Measurements from ENCODE around the gene MOV10L1.

The MOV10L1 gene

DNA sequence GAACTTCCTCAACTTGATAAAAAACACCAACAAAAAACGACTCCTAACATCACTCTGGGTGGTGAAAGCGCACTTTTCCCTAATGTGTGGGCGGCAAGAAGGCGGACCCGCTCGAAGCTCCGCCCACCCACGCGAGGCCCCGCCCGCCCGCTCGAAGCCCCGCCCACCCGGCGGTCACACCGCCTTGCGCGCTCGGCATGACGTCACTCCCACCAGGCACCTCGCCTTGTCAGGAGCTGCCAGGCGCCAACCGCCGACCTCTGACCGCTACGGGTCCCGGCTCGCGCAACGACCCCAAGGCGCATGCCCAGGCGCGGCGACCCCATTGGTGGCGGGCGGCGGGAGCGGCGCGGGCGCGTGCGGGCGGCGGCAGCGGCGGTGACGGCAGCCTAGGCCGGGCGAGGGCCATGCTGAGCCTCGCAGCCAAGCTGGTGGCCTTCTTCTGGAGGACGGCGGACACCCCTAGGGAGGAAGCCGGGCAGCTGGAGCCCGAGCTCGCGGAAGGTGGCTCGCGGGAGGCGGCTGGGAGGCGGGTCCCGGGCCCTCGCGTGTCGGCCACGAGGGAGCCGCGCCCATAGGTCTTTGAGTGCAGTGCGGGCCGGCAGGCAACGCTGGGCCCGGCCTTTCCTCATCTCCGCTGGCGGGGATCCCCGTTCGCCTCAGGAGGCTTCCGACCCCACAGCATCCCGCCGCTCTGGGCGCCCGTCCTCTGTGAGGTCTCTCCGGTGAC lies at the start of gene MOV10L1:
Gene MOV10L1 (plus strand): TSS at position 325 of the 730 bp plus-strand sequence. CDS start 83 bp downstream, at position 408.
- no peak for DNase-seq (ENCODE audit: low read depth in 1 of 2, low spot score in 1 of 2)

DNA sequence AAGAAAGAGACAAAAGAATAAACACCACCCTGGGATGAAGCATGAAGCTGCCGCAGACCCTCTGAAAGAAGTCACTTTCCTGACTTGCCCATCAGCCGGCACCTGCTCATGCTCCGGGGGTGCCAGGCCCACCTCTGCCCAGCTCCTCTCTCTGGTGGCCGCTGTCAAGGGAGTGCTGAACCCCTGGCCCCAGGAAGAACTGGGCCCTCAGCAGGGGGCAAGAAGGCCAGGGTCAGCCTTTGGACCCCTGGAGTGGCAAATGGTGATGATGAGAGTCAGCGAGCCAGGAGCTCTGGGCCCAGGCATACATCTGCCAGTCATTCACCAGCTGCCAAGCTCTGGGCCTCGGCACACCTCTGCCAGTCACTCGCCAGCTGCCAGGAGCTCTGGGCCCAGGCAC lies 49.1 kb upstream of the MOV10L1 start:
- no peak for DNase-seq (ENCODE audit: low read depth in 1 of 2, low spot score in 1 of 2)

DNA sequence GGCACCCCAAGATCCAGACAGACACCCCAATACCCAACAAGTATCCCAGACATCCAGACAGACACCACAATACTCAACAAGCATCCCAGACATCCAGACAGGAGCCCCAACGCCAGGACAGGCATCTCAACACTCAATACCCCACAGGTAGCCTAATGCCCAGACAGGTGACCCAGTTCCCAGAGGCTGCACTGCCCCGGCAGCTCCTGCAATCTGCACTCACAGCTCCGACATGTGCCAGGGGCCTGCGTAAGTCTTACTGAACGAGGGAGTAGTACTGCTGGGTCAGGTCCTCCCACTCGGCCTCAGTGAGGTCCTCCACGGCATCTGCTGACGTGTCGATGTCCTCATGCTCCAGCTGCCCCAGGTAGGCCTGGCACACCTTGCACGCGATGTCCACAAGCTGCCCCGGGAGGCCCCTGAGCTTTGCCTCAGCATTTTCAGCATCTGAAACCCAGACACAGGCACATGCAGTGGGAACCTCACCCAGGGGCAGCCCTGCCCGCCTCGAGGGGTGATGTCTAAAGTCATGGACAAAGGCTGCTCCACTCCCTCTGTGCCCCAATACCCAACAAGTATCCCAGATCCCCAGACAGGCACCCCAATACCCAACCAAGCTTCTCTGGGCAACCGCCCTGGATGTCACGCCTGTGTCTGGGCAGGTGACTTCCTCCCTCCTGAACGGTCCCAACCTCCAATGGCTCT lies 48.3 kb upstream of the MOV10L1 start:
- no peak for DNase-seq (ENCODE audit: low read depth in 1 of 2, low spot score in 1 of 2)

DNA sequence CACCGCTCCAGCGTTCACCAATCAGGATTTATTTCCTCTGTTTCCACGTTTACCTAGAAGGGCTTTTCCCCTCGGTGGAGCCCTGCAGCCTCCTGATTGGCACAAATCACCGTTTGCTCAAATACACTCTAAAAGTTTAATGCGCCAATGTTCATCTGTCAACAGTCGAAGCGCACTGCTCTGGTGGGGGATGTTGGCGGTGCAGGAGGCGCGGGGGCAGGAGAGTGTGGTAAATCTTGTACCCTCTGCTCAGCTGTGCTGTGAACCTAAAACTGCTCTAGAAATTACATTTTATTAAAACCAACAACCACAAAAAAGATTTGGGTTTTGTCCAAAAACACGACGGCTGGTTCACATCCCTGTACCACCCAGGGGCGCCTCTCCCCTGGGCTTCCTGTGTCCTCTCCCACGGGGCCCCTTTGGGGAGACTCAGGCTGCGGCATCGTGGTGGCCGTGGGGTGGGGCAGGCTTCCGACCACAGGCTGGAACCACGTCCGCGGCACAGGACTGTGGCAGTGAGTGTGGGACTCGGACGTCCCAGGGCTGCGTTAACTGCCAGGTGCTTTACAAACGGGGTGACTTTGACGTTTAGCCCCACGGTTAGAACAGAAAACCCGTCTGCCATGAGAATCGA lies 45.2 kb upstream of the MOV10L1 start:
- DNase-seq (ENCODE audit: low read depth in 1 of 2, low spot score in 1 of 2), result no peak

DNA sequence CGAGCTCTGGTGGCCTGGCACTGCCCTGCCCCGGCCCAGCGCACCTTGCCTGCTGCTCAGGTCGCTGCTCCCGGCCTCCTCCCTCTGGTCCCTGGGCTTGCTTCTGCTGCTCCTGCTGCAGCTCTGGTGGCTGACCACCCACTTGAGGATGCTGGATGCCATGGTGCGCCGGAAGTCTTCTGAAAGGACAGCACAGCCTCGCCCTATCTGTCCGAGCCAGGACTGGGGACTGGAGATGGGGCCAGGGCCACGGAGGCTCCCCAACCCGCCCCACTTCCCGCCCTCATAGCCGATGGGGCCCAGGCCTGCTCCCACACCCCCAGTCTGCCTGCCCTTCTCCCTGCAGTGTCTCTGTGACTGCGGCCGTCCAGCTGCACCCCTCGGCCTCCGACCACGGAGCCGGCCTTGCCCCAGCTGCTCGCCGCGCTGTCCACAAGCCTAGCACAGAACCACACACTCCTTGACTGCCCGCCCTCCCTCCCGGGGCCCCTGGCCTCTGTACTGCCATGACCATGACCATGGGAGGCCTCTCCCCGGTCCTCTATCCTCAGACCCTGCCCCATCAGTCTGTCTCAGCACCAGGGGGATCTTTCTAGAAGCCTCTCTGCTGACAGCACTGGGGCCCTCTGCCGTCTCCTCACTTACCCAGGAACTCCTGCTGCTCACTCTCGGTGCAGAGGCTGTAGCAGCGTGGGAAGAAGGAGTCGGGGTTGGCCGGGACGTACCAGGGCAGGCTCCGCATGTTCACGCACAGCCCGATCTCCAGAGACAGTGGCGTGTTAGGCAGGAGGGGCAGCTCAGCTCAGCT lies 44.4 kb upstream of the MOV10L1 start:
- no peak for DNase-seq (ENCODE audit: low read depth in 1 of 2, low spot score in 1 of 2)

DNA sequence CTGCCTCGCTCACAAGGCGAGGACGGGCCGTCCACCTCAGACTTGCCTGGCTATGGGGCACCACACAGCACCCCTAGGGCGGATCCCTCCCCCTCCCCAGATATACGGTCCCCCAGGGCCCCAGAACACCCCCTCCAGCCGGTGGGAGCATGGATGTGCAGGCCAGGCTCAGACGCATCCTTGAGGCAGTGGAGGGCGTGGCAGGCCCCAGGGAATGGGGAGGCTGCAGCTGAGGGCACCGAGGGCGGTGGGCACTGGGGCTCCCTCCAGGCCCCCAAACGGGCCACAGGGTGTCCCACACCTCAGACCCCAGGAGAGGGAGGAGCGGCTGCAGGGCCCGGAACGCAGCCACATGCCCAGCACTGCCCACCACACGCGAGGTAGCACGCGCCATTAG lies 43.8 kb upstream of the MOV10L1 start:
- DNase-seq (ENCODE audit: low read depth in 1 of 2, low spot score in 1 of 2), result no peak

DNA sequence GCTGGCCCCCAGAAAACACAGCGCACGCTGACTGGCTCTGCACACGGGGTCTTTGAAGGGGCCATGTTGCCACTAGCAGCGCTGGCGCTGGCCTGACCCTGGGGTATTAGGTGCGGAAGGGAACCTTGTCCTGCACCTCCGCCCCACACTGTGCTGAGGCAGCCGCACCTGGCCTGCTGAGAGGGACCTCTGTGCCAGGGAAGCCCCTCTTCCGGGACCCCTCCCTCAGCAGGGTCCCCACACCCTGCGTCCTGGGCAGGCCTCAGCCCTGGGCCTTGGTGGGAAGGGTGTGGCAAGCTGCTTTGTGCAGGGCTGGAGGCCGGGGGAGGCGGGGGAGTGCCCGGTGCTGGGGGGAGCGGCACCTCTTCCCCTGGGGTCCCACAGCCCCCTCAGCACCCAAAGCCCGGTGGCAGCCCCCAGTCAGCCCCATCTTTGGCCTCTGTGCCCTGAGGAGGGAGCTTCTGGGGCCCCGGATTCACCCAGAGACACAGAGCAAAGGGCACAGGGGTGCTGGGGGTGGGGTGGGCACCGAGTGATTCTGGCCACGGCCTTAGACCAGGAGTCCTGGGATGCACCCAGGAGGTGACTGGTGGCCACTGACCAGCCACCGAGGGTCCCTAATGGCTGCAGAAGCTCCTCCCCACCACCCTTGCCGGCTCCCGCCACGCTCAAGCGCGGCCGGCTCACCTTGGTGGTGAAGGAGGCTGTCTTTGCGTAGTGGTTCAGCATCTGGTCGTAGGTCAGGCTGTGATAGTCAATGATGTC lies 43.1 kb upstream of the MOV10L1 start:
- DNase-seq (ENCODE audit: low read depth in 1 of 2, low spot score in 1 of 2), result no peak

DNA sequence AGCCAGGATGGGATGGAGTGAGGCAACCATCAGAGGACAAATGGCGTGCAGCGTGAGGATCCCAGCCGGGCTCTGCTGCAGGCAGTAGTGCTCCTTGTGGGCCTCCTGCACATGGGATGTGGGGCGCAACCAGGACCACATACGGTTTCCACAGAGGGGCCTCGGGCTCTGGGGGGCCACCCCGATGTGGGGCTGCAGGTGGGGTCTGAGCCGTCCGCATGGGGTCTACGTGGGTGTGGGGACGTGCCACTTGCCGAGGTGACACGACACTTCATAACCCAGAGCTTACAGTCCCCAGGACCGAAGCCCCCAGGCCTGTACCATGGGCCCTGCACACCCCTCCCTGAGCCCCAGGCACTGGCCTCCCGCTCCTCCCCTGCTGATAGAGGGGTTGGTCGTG lies 42.5 kb upstream of the MOV10L1 start:
- DNase-seq (ENCODE audit: low read depth in 1 of 2, low spot score in 1 of 2), result no peak

DNA sequence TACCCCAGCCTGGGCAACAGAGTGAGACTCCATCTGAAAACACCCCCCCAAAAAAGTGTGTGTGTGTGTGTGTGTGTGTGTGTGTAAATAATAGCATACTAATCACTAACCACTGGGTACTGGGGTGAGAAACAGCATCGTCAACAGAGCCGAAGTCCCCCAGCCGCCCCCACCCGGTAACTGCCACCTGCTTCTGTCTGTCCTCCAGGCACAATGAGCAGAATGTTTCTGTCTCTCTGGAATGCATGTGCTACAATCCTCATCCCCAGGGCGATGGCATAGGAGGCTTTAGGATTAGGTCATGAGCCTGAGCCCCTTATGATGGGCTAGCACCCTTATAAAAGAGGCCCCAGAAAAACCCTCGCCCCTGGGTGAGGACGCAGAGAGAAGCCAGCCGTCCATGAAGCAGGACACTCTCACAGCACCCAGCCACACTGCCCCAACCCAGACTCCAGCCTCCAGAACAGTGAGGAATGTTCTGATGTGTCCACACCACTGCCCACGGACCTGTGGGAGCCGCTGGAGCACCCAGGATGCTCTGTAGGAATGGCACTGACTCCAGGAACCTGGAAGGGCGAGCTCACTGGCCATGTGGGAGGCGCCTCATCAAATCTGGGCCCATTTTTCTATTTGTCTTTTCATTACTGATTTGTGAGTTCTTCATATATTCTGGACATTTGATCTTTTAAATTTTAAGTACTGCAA lies 41.6 kb upstream of the MOV10L1 start:
- DNase-seq (ENCODE audit: low read depth in 1 of 2, low spot score in 1 of 2), result no peak

DNA sequence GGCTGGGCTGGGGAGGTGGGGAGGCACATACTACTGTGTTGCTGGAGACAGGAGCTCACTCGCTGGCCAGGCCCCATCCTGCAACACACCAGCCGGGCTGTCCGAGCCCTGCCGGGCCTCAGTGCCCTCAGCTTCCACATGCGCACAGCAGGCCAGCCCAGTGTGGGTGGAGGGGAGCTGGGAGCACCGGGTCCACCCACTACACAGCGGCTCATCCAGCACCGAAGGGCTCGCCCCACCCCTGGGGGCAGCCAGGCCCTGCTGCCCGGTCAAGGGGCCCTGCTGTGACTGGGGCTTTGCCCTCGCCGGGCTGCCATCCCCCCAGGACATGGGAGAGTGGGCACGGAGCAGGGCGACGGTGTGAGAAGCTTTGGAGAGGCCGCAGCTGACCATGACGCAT lies 41.0 kb upstream of the MOV10L1 start:
- no peak for DNase-seq (ENCODE audit: low read depth in 1 of 2, low spot score in 1 of 2)

DNA sequence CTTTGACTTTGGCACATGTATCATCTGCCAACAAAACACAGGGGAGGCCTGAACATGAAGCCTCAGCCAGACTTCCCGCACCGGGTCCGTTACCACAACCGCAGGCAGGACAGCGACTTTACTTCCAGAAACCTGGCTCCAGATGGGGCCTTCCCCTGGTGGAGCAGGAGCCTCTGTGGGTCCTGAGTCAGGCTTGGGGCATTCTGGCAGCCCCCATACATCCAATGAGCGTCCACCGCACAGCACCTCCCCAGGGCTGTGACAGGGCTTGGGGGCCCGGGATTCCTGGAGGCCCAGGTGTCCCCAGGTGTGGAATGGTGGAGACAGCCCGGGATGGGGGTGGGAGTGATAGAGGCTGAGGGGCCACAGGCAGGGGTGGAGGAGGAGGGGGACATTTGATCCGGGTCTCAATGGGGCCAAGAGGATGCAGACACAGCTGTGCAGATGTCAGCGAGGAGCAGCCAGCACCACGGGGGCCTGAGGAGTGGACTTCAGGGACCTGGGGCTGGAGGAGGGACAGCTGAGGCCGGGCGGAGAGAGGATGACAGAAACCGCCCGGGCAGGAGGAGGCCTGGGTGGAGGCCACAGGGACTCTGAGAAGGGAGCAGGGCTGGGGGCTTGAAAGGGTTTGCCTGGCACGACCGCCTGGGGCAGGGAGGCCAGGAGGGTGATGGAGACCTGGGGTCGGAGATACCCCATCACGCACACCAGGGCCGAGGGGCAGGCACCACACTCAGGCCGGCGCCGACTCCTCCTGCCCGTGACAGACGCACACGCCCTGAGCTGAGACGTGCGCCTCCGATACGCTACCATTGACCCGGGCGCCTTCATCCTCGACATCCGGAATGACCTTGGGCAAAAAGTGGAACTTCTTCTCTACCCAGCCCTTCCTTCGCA lies 40.3 kb upstream of the MOV10L1 start:
- DNase-seq (ENCODE audit: low read depth in 1 of 2, low spot score in 1 of 2), result no peak

DNA sequence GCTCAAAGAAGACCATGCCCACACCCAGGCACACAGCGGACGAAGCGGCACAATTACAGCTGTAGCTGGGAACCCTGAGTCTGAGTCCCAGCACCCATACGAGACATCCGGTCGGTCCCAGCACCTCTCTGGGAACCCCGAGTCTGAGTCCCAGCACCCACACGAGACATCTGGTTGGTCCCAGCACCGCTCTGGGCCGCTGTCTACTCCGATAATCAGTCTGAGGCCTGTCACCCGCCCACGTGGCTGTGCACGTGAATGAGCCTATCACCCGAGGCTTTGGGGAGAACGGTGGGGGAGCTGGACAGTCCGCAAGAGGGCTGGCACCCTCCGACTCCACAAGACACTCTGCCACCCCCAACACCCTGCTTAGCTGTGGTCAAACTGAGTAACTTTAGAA lies 37.9 kb upstream of the MOV10L1 start:
- no peak for DNase-seq (ENCODE audit: low read depth in 1 of 2, low spot score in 1 of 2)

DNA sequence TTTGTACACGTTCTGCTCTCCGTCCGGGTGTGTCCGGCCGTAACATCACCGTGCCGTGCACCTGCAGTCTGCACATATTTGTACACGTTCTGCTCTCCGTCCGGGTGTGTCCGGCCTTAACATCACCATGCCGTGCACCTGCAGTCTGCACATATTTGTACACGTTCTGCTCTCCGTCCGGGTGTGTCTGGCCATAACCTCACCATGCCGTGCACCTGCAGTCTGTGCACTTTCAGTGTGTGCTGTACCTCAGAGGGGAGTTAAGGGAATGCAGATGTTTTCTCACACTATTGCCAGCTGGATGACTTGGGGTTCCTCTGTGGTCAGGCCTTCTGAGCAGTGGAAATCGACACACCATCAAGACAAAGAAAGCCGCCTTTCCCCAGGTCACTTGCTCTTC lies 35.9 kb upstream of the MOV10L1 start:
- DNase-seq (ENCODE audit: low read depth in 1 of 2, low spot score in 1 of 2), result no peak

DNA sequence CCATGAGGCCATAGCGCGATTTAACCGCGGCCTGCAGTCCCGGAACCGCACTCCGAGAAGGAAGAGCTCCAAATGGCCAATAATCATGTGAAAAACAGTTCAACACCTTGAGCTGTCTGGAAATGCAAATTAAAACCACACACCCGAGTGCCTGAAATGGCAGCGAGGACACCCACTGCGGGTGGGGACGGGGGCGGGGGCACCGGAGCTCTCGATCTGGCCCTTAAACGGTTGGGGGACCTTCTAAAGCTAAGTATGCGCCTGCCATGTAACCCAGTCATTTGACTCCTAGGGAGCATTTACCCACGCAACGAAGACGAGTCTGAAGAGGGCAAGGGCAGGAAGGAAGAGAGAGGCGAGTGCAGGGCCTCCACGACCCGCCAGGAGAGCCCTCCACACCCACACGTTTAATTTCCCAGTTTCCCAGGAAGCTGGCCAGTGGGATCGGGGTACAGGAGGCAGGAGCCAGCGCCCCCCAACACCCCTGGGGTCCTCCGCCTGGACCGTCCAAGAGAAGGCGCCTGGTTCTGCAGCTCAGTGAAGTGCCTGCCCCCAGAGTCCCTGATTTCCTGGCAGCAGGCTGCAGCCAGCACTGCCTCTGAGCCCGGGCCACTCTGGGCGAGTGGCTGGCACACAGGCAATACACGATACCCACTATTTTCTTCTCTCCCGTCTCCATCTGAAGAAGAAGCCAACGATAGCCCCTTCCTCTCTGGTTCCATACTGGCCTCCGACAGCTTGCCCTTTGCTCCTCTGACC lies 33.4 kb upstream of the MOV10L1 start:
- DNase-seq (ENCODE audit: low read depth in 1 of 2, low spot score in 1 of 2), result no peak

DNA sequence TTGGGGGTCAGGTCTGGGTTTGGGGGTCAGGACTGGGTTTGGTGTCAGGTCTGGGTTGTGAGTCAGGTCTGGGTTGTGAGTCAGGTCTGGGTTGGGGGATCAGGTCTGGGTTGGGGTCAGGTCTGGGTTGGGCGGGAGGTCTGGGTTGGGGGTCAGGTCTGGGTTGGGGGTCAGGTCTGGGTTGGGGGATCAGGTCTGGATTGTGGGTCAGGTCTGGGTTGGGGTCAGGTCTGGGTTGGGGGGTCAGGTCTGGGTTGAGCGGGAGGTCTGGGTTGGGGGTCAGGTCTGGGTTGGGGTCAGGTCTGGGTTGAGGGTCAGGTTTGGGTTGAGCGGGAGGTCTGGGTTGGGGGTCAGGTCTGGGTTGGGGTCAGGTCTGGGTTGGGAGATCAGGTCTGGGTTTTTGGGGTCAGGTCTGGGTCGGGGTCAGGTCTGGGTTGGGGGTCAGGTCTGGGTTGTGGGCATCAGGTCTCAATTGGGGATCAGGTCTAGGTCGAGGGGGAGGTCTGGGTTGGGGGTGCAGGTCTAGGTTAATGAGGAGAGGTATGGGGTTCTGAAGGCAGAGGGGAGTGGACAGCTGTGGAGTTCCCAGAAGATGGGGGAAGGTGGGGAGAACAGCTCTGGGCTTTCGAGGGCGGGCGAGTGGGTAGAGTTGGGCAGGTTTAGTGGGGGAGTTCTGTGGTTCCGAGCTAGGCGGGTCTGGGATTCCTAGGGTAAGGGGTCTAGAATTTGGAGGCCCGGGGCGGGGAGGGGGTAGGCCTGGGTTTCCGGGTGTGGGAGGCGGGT lies 32.3 kb upstream of the MOV10L1 start:
- no peak for DNase-seq (ENCODE audit: low read depth in 1 of 2, low spot score in 1 of 2)

DNA sequence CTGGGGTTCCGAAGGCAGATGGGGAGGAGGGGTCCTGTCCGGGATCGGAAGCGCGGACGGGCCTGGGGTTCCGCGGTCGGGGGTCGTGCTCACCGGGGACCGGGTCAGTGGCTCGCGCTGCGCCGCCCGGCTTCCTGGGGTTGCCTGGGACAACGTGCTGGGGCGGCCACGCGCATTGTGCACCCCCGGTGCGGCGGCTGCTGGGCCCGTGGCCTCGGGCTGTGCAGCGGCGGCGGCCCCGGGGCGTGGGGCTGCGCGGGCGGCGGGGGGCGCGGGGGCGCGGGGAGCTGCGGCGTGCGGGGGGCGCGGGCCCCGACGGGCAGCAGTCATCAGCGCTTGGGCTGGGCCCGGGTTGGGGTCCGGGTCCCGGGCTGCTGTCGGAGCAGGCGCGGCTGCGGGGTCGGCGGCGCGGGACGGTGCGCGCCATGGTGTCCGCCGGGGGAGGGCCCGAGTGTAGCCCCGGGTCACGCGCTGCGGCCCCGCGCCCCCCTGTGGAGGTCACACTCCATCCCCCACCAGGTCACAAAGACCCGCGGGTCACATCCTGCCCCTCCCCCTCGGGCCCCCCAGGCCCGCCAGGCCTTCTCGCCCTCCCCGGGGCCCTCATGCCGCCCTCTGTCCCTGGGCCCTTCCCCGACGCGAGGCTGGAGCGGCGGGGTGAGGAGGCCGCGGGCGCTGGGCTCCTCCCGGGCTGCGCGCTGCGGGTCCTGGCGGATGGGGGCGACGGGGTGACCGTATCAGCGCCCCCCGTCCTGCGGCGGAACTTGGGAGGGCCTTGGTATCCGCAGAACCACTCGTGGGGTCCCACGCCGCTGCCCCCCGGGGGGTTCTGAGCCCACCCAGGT lies 31.5 kb upstream of the MOV10L1 start, which contains the start of gene TTLL8:
Gene TTLL8 (minus strand): TSS at position 238 of the 845 bp plus-strand sequence.
- no peak for DNase-seq (ENCODE audit: low read depth in 1 of 2, low spot score in 1 of 2)

All from activated CD4-positive, alpha-beta T cell treated with anti-CD3 and anti-CD28 coated beads, Interleukin-2, amount 50 U/mL, for 24 hours (primary cell).